ENCODE measurements around the gene CAMK2D.

DNA sequence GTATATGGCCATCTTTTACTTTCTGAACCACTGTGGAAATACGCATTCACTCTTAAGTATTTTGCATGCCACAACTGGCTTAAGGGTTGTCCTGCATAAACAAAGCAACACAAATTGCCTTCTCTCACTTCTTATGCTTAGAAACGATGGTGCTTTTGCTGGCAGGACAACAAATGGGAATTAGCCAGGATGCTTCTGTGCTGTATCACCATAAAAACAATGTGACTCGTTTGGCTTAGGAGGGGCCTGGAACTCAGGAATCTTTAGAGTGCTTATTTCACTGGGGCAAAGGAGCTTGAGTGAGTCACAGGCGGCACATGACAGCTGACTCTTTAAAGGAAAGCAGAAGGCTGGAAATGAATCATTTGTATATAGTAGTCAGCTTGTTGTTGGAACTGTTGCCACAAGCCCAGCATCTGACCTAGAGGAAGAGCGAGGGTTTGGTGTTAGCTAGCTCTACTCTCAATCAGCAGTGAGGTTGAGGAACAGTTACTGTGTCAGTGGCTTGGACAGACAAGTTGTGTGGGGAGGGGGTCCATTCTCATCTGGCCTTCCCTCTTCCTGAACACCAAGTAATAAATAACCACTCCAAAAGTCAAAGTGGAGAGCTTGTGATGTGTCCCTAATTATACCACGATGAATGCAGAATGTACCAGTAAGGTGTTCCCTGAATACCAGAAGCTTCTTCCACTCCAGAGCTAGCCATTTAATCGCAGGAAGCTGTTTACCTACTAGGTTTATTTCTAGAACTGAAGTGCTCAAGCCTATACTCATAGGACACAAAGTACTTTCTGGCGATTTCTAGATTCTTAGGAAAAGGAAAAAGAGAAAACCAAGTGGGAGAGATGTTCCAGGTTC lies 293.1 kb downstream of the CAMK2D start:
- TF ChIP-seq, protein P1, sequence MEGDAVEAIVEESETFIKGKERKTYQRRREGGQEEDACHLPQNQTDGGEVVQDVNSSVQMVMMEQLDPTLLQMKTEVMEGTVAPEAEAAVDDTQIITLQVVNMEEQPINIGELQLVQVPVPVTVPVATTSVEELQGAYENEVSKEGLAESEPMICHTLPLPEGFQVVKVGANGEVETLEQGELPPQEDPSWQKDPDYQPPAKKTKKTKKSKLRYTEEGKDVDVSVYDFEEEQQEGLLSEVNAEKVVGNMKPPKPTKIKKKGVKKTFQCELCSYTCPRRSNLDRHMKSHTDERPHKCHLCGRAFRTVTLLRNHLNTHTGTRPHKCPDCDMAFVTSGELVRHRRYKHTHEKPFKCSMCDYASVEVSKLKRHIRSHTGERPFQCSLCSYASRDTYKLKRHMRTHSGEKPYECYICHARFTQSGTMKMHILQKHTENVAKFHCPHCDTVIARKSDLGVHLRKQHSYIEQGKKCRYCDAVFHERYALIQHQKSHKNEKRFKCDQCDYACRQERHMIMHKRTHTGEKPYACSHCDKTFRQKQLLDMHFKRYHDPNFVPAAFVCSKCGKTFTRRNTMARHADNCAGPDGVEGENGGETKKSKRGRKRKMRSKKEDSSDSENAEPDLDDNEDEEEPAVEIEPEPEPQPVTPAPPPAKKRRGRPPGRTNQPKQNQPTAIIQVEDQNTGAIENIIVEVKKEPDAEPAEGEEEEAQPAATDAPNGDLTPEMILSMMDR (IDR thresholded peaks at IDR 0.05 in 8 of 11, conservative IDR thresholded peaks at IDR 0.05 in 3 of 11): no peak
- peak in 1 of 3 donors; percentile 47 for TF ChIP-seq POLR2AphosphoS5 (IDR thresholded peaks at IDR 0.05)
